ENCODE results near the gene RNF207. TPM values are rescaled to one million over a fixed set of nuclear protein-coding genes. Genes with fewer than 3 reads are reported as not detected.

The RNF207 gene
- total RNA-seq, 2 donors from 2014 or later: 4.8 to 7.7 TPM

- no peak overlapping the region for H3K4me3 Mint-ChIP-seq
- Histone ChIP-seq H3K27ac (ENCODE audit: low read depth, low read length) (no peak overlapping the region), H3K36me3 (ENCODE audit: control insufficient read depth, insufficient read depth, low read length) (peaks cover 30% of the 10 kb centered on the region), H3K9ac (ENCODE audit: extremely low read depth, low read length, poor library complexity, severe bottlenecking) (no peak overlapping the region), H3K27me3 (ENCODE audit: control insufficient read depth, insufficient read depth, low read length, poor library complexity, severe bottlenecking) (no peaks in the 10 kb centered on the region), H3K4me3 (ENCODE audit: low read length) (no peak overlapping the region), H3K4me1 (ENCODE audit: control insufficient read depth, insufficient read depth, low read length) (no peaks in the 10 kb centered on the region), H3K9me3 (ENCODE audit: control insufficient read depth, low read length) (no peaks in the 10 kb centered on the region)
- H3K36me3 Mint-ChIP-seq (ENCODE audit: low read depth): peaks cover 35% of the 10 kb centered on the region
- no peaks in the 10 kb centered on the region for H3K4me1 Mint-ChIP-seq
- TF ChIP-seq CTCF (conservative IDR thresholded peaks at IDR 0.05): no peak
- no peaks in the 10 kb centered on the region for H3K9me3 Mint-ChIP-seq
- 93 to 98% methylated on average over 7 to 8 of the region's 8 CpGs for WGBS, 2 experiments (ENCODE audit: insufficient coverage in 1 of 2, insufficient read length in 1 of 2)
- DNase-seq: no peak
- no peak overlapping the region for H3K27ac Mint-ChIP-seq
- peaks cover 4% of the 10 kb centered on the region for H3K27me3 Mint-ChIP-seq (ENCODE audit: insufficient read depth)
Measured at GRCh38 chr1:6220236-6220635, 14.3 kb downstream of the RNF207 start.

GRCh38 chr1:6221210-6221784 is 15.4 kb downstream of the RNF207 start:
- Histone ChIP-seq H3K27me3 (ENCODE audit: control insufficient read depth, insufficient read depth, low read length, poor library complexity, severe bottlenecking) (no peaks in the 10 kb centered on the region), H3K27ac (ENCODE audit: low read depth, low read length) (no peak overlapping the region), H3K36me3 (ENCODE audit: control insufficient read depth, insufficient read depth, low read length) (peaks cover 38% of the 10 kb centered on the region), H3K4me1 (ENCODE audit: control insufficient read depth, insufficient read depth, low read length) (no peaks in the 10 kb centered on the region), H3K9ac (ENCODE audit: extremely low read depth, low read length, poor library complexity, severe bottlenecking) (no peak overlapping the region), H3K9me3 (ENCODE audit: control insufficient read depth, low read length) (no peaks in the 10 kb centered on the region), H3K4me3 (ENCODE audit: low read length) (no peak overlapping the region)
- TF ChIP-seq CTCF (conservative IDR thresholded peaks at IDR 0.05): no peak
- H3K9me3 Mint-ChIP-seq: no peaks in the 10 kb centered on the region
- DNase-seq: no peak
- no peak overlapping the region for H3K27ac Mint-ChIP-seq
- H3K27me3 Mint-ChIP-seq (ENCODE audit: insufficient read depth): peaks cover 3% of the 10 kb centered on the region
- H3K4me1 Mint-ChIP-seq: no peaks in the 10 kb centered on the region
- H3K36me3 Mint-ChIP-seq (ENCODE audit: low read depth): peaks cover 44% of the 10 kb centered on the region
- WGBS, 2 experiments (ENCODE audit: insufficient coverage in 1 of 2, insufficient read length in 1 of 2): 90 to 94% methylated on average over 10 to 12 of the region's 12 CpGs
- H3K4me3 Mint-ChIP-seq: no peak overlapping the region

GRCh38 chr1:6222636-6223035 is 16.7 kb downstream of the RNF207 start:
- H3K27me3 ChIP-seq (ENCODE audit: control insufficient read depth, insufficient read depth, low read length, poor library complexity, severe bottlenecking): no peaks in the 10 kb centered on the region
- H3K27ac ChIP-seq (ENCODE audit: low read depth, low read length): no peak overlapping the region
- Mint-ChIP-seq H3K27ac (no peak overlapping the region), H3K27me3 (ENCODE audit: insufficient read depth) (no peaks in the 10 kb centered on the region), H3K4me1 (no peaks in the 10 kb centered on the region), H3K4me3 (no peak overlapping the region), H3K36me3 (ENCODE audit: low read depth) (peaks cover 54% of the 10 kb centered on the region), H3K9me3 (no peaks in the 10 kb centered on the region)
- no peak for TF ChIP-seq CTCF (conservative IDR thresholded peaks at IDR 0.05)
- H3K4me3 ChIP-seq (ENCODE audit: low read length): no peak overlapping the region
- no peak for DNase-seq
- H3K9ac ChIP-seq (ENCODE audit: extremely low read depth, low read length, poor library complexity, severe bottlenecking): no peak overlapping the region
- H3K4me1 ChIP-seq (ENCODE audit: control insufficient read depth, insufficient read depth, low read length): no peaks in the 10 kb centered on the region
- H3K9me3 ChIP-seq (ENCODE audit: control insufficient read depth, low read length): no peaks in the 10 kb centered on the region
- peaks cover 49% of the 10 kb centered on the region for H3K36me3 ChIP-seq (ENCODE audit: control insufficient read depth, insufficient read depth, low read length)
- 93 to 94% methylated on average over 6 of the region's 6 CpGs for WGBS, 2 experiments (ENCODE audit: insufficient coverage in 1 of 2, insufficient read length in 1 of 2)

All from endodermal cell (in vitro differentiated cells).